ENCODE results near the gene TAF3.

The TAF3 gene

DNA sequence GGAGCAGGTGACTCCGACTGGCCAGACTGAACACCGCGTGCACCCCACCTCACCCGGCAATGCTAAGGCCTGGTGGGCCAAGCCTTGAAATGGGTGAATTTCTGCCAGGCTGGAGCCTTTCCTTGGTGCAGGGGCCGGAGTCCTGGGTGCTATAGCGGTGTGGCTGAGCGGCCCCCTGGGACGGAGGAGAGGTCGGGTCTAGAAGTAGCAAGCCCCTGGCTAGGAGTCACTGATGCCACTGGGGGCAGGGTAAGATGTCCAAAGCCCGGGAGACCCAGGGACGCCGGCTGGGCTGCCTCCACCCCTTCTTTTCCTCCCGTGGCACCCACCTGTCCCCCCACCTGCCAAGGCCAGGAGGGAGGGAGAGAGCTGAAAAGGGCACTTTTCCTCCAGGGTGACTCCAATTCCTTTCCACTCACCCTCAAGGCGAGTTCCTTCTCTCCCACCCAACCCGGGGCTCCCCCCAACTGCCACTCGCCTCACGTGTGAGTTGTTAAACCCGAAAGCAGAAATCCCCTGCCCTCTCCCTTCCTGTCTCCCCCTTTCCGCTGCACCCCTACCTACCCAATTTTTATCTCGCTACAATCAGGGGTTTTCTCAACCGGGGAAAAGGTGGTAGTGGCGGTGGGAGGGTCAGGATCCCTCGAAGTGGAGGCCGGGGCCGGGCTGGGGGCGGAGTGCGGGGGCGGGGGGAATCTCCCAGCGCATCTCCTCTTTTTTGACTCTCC lies 230.1 kb downstream of the TAF3 start:
- no peak for DNase-seq (ENCODE audit: low spot score)

DNA sequence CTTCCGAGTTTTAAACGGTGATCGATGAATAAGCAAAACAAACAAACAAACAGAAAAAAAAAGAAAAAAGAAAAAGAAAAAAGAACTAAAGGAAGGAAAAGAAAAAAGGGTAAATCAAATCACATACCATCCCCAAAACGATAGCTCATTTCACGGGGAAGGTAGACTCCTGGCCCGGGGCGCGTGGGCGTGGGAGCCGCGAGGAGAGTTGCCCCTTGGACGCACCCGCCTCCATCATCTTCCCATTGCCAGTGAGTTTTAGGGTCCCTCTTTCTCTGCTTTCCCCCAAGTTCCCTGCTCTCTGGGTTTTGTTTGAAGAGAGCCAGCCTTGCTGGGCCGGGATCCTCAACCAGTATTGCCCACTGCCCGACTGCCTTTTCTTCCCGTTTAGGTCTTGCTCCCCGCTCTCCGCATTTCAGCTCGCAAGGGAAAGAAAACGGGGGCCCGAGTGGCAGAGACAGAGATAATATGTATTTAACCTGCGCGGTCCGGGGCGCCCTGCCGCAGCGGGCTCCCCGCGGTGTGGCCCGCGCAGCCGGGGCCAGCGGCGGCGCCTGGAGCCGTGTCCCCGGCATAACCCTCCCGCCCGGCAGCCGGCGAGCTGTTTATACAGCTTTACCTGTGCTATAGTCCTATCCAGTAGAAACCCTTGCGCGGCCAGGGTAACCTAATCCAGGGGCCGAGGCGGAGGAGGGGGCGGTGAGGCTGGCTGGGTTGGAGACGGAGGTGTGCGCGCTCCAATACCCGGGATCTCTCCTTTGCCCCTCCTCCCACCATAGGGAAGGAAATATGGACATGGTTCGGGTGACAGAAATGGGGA lies 230.9 kb downstream of the TAF3 start:
- no peak for DNase-seq (ENCODE audit: low spot score)

DNA sequence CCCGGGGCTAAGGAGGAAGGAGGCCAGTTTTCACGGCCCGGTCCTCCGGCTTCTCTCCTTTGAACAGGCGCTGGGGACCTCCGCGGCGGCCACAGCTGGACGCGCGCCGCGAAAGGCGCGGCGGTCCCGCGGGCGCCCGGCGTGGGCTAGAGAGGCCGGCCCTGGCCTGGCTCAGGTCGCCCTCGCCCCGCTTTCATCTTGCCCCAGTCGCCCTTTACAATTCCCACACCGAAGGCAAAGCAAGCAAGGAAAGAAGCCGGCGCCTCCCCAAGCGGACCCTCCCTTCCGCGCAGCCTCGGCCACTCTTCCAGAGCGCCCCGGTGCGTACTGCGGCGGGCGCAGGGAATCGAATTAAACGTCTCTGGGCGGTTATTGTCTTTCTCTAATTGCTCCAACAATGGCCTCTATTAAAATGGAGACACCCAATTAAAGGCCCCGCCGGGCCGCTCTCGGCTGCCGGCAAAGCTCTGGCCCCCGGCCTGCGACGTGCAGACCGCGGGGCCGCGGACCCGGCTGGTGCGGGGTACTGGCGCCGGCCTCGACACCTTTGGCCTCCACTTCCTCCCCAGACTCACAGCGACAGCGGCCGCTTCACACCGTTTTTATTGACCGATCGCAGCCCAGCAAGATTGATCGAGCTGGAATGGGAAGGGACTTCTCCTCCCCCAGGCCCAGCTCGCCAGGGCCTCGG lies 231.7 kb downstream of the TAF3 start:
- no peak for DNase-seq (ENCODE audit: low spot score)

DNA sequence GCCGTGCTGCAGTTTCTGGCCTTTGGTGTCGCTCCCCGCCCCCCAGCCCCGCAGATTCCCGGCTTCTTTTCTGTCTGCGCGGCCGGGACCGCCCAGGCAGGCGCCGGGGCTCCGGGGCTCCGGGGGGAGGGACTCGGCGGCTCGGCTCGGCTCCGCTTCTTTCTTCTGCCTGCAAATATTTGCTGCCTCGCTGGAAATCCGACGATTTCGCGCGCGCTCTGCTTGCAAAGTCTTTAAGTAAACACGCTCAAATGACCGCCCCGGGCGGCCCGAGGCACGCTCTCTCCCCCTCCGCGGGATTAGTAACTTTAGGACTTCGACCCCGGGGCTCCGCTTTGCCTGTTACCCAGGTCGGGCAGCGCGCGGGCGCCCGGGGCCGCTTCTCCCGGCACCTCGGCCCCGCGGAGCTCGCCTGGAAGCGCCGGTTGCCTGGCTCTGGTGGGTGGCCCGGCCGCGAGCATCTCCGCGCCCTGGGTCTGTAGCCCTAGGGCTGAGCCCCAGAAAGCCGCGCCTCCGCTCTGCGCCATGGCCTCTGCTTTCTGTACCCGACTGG lies 232.3 kb downstream of the TAF3 start:
- no peak for DNase-seq (ENCODE audit: low spot score)

DNA sequence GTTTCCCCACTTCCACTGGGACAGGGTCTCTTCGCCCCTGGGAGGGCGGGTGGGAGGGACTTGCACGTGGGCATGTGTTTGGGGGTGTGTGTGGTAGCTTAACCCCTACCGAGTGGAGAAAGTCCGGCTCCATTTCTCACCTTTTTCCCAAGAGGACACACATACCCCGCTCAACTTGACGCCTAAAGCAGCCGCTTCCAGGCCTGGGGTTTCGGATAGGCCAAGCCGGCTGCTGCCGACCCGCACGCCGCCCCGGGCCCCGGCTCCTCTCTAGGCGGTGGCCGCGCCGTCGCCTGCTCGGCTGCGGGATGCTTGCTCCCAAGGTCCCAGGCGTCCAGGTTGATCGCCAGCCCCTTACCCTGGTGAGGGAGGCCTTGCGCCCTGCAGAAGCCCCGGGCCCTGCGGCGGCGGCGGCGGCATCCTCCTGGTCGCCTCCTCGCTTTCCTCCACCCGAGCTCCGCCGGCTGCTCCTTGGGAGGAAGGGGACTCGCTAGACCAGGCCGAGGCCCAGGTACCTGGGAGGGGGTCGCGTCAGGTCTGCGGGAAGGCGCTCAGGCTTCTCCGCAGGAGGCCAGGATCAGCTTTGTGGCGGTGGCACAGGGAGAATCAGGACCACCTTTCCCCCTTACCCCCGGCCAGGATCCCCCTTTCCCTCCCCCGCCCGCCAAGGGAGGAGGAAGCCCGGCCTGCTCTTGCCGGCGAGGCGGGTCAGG lies 233.0 kb downstream of the TAF3 start:
- no peak for DNase-seq (ENCODE audit: low spot score)

DNA sequence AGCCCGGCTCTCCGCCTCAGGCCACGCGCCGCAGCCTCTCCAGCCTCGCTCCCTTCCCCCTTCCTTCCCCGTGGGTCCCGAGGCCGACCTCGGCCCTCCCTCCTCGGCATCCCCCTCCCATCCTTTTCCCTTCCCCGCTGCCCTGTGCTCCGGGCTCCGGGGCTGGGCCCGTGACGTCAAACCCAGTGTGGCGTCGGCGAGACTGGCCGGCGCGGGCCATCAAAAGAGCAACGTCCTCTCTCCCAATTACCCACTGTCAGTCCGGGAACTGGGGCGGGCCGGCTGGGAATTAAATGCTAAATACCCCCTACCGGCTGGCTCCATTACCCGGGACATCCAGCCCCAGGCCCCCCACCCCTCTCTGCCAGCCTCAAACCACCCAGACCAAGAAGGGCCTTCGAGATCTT lies 233.5 kb downstream of the TAF3 start:
- no peak for DNase-seq (ENCODE audit: low spot score)

DNA sequence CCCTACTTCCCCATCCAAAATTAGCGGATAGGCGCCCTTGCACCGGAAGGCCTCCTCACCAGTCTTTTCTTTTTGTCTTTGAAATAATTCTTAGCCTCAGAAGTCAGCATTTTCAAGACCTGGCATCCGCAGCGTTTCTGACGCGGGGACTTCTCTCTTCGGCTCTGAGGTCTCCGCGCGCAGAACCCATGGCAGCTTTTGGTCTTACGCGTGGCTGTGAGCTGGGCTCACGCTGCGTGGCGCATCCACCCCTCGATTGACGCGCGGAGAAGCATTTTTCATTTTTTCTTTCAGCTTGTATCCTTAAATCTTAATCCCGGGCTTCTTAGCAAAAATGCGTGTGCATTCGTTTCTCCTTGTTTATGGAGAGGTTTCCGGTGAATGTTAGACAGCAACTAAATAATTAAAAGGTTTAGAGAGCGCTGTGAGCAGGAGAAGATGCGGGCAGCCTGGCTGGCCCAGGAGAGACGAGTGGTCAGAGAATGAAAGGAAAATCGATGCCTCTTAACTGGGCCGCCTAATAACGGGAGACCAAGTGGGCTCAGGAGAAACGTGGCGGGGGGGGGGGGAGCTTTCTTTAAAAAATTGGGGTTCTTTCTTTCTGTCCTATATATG lies 234.1 kb downstream of the TAF3 start:
- no peak for DNase-seq (ENCODE audit: low spot score)

DNA sequence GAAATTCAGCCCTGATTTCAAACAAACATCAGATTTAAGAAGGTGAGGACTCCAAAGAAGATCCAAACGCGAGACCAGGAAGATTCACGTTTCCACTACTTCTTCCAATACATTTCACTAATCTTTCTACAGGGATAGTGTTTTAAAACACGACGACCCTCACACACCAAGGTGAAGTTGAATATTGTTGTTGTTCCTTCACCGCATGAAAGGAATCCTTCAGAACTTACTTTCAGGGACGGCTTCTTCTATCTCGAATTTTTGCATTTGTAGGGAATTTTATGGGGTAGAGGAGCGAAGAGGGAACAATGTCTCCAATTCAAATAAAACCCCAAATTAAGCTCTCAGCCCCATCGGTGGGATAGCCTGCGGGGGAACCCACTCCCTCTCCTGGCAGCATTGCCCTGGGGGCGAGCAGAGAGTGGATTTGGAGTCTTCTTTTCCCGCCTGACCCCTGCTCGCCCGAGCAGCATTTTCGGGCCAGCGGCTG lies 234.7 kb downstream of the TAF3 start:
- DNase-seq (ENCODE audit: low spot score): no peak

DNA sequence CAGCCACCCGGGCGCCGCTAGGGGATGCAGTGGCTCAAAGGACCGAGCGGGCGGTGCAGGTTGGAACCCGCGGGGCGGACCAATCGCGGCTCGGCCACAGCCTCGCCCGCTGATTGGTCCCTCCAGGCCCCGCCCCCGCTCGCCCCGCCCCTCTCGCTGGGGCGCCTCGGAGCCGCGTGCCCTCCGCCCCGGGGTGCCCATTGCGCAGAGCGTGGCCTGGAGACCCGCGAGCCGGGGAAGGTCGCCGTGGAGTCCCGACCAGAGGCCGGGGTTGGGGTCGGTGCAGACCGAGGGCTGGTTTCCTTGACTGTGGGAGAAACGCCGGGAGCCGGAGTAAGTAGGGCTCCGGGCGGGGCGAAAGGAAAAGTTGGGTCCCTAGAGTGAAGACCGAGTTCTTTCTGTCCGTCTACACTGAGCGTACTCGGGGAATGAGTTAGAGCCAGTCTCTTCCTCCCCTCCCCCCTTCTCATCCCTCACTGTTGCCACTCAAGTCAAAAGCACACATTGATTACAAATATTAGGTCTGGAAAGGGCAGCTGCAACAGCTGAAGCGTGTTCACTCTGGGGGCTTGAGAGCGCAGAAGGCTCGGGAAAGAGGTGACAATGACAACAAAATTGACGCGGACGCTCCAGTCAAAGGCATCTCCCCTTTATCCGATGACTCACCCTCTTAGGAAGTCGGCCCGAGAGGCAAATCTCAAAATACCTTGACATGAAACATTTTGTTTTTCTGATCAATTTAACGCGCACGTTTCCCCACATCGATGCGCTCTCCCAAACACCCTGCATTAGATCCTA lies 235.3 kb downstream of the TAF3 start:
- DNase-seq (ENCODE audit: low spot score): peak; percentile 98

DNA sequence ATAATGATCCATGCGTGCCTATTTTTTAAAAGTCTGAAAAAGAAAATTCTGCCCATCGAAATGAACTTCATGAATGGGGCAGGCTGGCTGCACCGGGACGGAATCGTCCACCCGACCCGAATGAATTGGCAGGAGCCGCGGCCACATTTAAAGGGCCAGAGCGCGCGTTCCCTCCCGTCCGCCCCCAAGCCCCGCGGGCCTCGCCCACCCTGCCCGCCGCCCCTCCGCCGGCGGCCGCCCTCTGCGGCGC lies 235.9 kb downstream of the TAF3 start:
- no peak for DNase-seq (ENCODE audit: low spot score)

DNA sequence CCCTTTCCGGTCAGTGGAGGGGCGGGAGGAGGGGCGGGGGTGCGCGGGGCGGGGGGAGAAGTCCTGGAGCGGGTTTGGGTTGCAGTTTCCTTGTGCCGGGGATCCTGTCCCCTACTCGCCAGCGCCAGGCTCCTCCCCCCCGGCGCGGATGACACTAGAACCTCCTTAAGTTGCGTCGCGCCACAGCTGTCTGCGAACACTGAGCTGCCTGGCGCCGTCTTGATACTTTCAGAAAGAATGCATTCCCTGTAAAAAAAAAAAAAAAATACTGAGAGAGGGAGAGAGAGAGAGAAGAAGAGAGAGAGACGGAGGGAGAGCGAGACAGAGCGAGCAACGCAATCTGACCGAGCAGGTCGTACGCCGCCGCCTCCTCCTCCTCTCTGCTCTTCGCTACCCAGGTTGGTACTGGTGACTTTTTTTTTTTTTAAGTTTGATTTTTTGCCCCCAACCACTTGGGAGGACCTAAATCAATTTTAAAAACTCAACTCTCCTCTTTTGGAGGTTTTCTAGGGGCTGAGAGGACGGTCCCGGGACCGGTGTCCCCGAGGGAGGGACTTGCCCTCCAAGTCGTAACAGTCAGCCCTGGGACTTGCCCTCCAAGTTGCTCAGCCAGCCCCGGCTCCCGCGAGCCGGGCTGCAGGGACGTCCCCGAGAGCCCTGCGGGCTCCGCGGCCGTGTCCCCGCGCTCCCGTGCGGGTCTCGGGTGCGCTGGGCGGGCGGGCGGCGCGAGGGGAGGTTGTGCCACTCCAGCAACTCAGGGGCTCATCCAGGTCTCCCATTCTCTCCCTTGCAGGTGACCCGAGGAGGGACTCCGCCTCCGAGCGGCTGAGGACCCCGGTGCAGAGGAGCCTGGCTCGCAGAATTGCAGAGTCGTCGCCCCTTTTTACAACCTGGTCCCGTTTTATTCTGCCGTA lies 236.4 kb downstream of the TAF3 start, which contains the start of gene GATA3:
GATA3 (plus strand) TSS at position 195 of the 914 bp plus-strand sequence. CDS start 968 bp downstream, outside the sequence.
- peak; percentile 60 for DNase-seq (ENCODE audit: low spot score)

DNA sequence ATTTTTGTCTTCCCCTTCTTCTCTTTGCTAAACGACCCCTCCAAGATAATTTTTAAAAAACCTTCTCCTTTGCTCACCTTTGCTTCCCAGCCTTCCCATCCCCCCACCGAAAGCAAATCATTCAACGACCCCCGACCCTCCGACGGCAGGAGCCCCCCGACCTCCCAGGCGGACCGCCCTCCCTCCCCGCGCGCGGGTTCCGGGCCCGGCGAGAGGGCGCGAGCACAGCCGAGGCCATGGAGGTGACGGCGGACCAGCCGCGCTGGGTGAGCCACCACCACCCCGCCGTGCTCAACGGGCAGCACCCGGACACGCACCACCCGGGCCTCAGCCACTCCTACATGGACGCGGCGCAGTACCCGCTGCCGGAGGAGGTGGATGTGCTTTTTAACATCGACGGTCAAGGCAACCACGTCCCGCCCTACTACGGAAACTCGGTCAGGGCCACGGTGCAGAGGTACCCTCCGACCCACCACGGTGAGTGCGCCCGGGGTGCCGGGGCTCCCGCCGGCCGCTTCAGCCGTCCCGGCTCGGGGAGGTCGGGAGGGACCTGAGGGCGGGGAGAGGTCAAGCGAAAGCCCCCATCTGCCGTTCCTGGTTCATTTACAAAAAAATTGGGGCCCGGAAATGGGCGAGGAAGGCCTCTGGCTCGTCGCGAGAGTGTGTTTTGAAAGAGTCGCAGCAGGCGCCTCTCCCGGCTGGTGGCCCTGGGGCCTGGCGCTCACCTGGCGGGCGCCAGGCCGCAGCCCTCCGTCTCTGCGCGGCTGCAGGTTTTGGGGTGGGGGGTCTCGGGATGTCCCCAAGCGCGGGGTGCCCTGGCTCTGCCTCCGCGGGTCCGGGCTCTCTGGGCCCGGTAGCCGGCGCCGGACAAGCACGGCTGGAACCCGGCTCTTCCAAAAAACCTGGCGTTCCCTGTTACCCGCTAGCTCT lies 237.4 kb downstream of the TAF3 start:
- DNase-seq (ENCODE audit: low spot score): no peak

DNA sequence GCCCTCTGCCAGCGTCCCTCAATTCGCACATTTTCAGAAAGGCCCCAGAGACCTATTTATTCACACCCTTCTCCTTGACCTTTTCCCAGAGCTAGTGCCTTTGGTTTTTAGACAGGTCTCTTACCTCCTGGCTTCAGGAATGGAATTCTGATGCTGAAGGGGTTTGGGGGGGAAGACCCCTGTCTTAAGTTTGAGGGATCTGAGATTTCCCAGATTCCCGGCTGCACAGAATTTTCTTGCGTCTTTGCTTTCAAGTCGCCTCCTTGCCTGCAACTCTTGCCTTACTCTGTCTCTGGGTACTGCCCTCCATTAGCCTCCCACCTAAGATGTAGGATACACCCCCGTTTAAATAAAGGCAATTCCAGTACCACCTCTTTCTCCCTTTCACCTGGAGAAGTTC lies 238.1 kb downstream of the TAF3 start:
- DNase-seq (ENCODE audit: low spot score): no peak

DNA sequence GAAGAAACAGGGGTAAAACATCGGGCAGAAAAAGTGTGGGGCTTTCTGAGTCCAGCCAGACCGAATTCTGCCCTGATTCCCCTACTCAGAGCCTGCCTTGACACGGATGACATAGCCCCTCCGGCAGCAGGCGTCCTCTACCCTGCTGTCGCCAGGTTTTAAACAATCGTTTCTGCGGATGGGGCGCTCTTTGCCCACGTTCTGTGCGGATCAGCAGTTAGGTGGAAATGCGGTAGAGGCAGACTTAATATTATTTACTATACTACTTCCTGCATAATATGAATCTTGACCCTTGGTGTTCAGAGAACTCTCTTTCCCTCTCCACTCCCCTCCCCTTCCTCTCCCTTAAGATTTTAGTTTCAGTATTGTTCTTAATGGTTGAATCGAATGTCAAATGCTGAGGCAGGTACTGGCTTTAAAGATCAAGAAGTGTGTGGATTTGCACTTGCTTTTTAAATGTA lies 238.6 kb downstream of the TAF3 start:
- no peak for DNase-seq (ENCODE audit: low spot score)

DNA sequence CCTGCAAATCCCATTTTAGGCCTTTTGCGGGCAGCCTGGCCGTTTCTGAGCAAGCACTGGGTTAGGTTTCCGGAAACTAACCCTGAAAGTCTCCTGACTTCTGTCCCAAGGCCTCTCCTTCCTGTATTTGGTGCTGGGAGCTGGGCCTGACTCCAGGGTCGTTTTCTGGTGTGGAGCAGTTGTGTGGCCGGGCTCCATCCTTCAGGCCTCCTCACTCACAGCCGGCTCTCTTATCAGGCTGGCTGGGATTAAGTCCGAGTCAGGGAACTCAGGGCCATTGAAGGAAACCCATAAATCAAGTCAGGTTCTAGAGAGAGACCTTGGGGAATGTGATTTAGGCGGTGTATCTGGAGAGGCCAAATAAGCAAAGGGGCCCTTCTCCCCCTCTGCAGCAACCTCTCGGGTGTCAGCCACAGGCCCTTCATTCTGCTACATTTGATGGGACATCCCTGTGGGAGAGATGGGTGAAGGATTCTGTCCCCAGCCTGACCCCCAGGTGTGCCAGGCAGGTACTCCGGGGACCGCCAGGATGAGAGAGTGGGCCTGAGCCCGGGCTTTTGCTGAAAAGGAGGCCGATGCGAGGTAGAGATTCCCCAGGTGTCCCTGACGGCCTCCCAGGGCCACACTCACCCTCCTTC lies 239.4 kb downstream of the TAF3 start:
- no peak for DNase-seq (ENCODE audit: low spot score)

DNA sequence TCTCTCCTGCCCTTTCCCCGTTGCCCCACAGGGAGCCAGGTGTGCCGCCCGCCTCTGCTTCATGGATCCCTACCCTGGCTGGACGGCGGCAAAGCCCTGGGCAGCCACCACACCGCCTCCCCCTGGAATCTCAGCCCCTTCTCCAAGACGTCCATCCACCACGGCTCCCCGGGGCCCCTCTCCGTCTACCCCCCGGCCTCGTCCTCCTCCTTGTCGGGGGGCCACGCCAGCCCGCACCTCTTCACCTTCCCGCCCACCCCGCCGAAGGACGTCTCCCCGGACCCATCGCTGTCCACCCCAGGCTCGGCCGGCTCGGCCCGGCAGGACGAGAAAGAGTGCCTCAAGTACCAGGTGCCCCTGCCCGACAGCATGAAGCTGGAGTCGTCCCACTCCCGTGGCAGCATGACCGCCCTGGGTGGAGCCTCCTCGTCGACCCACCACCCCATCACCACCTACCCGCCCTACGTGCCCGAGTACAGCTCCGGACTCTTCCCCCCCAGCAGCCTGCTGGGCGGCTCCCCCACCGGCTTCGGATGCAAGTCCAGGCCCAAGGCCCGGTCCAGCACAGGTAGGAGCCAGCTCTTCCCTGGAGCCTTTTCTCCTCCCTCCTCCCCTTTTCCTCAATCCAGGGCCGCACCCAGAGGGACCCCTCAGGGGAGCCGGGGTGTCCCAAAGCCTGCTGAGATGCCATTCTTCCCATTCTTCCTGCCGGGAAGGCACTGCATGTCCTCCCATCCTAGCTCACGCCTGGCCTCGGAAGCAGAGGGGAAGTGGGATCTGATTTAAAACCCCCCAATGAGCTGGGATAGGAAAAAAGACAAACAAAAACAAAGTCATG lies 240.2 kb downstream of the TAF3 start:
- DNase-seq (ENCODE audit: low spot score): no peak
